Ovary (tissue), 3 donors: ENCODE results near the gene SIK3.
"Not testable (repeated sequence)": the region's sequence is repeated elsewhere in the genome, so short reads cannot be mapped to it uniquely, and the experiment has no call there.

Experiments used
- EP300 ChIP-seq: sonication (generic); formaldehyde crosslinking; IDR thresholded peaks from one replicate; pipeline ENCODE4 v1.6.1; 2017; ENCODE audit warnings: antibody characterized with exemption
- POLR2A ChIP-seq: fragments of 450-650 bp; IDR thresholded peaks from one replicate; pipeline ENCODE4 v1.6.1; 2017; ENCODE audit warnings: antibody characterized with exemption, mild to moderate bottlenecking, moderate library complexity
- TF ChIP-seq, protein P1 (sequence below), 3 donors: fragments of 450-650 bp in 2 of 3; fragments of 200-600 bp in 1 of 3; IDR thresholded peaks; one replicate each; pipeline versions ENCODE4 v1.5.1 to v1.8.0; 2016 to 2022; ENCODE audit warnings: antibody characterized with exemption in 3 of 3, mild to moderate bottlenecking in 1 of 3
- donor health status: DM: no; HTN: no; CAD: no.

GRCh38 chr11:117023707-117024106 lies 74.5 kb downstream of the SIK3 start:
- TF ChIP-seq POLR2A, EP300: not testable (repeated sequence)
- TF ChIP-seq, protein P1, sequence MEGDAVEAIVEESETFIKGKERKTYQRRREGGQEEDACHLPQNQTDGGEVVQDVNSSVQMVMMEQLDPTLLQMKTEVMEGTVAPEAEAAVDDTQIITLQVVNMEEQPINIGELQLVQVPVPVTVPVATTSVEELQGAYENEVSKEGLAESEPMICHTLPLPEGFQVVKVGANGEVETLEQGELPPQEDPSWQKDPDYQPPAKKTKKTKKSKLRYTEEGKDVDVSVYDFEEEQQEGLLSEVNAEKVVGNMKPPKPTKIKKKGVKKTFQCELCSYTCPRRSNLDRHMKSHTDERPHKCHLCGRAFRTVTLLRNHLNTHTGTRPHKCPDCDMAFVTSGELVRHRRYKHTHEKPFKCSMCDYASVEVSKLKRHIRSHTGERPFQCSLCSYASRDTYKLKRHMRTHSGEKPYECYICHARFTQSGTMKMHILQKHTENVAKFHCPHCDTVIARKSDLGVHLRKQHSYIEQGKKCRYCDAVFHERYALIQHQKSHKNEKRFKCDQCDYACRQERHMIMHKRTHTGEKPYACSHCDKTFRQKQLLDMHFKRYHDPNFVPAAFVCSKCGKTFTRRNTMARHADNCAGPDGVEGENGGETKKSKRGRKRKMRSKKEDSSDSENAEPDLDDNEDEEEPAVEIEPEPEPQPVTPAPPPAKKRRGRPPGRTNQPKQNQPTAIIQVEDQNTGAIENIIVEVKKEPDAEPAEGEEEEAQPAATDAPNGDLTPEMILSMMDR (IDR thresholded peaks at IDR 0.05), result not testable (repeated sequence)
